BLaER1 treated with 17β-estradiol and CSF1 and Interleukin-3, amounts not matched to agents 10 nM and 100 nM (cell line): ENCODE measurements around the gene LMLN.
"Not testable (repeated sequence)": the region's sequence is repeated elsewhere in the genome, so short reads cannot be mapped to it uniquely, and the experiment has no call there.

ENCODE experiments used
- H3K27ac ChIP-seq, 11 experiments: shearing (Covaris generic); formaldehyde crosslinking; 2 replicates each; pipeline ENCODE4 v1.8.1; 2022
- H3K27me3 ChIP-seq, 11 experiments: shearing (Covaris generic); formaldehyde crosslinking; 2 replicates each; pipeline ENCODE4 v1.8.1; 2022
- H3K36me3 ChIP-seq, 11 experiments: shearing (Covaris generic); formaldehyde crosslinking; 2 replicates each; pipeline ENCODE4 v1.8.1; 2022
- H3K4me1 ChIP-seq, 10 experiments: shearing (Covaris generic); formaldehyde crosslinking; 2 replicates each; pipeline ENCODE4 v1.8.1; 2022
- H3K4me2 ChIP-seq, 11 experiments: shearing (Covaris generic); formaldehyde crosslinking; 2 replicates each; pipeline ENCODE4 v1.8.1; 2022
- H3K4me3 ChIP-seq, 10 experiments: shearing (Covaris generic); formaldehyde crosslinking; 2 replicates each; pipeline ENCODE4 v1.8.1; 2022
- H3K9ac ChIP-seq, 11 experiments: shearing (Covaris generic); formaldehyde crosslinking; 2 replicates each; pipeline ENCODE4 v1.8.1; 2022
- H3K9me3 ChIP-seq, 11 experiments: shearing (Covaris generic); formaldehyde crosslinking; replicated peaks in 1 of 11; 2 replicates each; pipeline ENCODE4 v1.8.1; 2022
- H4K20me1 ChIP-seq, 11 experiments: shearing (Covaris generic); formaldehyde crosslinking; 2 replicates each; pipeline ENCODE4 v1.8.1; 2022
- Cebpa-rat ChIP-seq, 11 experiments: shearing (Covaris generic); IDR thresholded peaks; 2 replicates each; pipeline ENCODE4 v1.8.1; 2022

LMLN gene

DNA sequence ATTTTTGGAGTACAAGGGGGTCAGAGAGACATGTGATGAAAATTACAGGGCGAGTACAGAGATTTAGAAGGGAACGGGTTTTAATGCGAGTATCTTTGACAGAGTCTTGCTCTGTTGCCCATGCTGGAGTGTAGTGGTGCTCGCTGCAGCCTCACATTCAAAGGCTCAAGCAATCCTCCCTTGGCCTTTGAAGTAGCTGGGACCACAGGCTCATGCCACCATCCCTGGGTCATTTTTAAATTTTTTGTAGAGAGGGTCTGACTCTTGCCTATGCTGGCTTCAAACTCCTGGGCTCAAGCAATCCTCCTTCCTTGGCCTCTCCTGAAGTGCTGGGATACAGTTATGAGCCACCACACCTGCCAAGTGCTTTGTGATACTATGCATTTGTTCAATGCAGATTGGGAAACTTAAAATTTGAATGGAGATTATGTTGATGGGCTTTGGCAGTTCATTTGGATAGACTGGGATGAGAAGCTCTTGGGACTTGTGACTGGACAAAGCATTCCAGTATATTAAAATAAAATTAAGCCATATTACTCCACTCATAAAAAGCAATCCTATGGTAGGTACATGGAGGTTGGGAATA lies 4.0 kb upstream of the LMLN start:
- peak overlapping the region in 3 of 11 experiments; percentile 31 to 95 (median 81); a peak in 1 of 22 replicates for H3K4me2 ChIP-seq
- H3K27ac ChIP-seq: no peak overlapping the region
- peaks cover 60 to 68% (median 65%) of the 10 kb centered on the region in 11 experiments for H3K36me3 ChIP-seq
- H3K4me3 ChIP-seq: no peak overlapping the region
- peaks cover 48 to 93% (median 75%) of the 10 kb centered on the region in 10 experiments for H3K4me1 ChIP-seq
- H3K27me3 ChIP-seq: no peaks in the 10 kb centered on the region
- H3K9ac ChIP-seq: 0 out of 22 replicates have a peak overlapping the region, but pooled peaks of 1 of the 11 experiments have one; percentile 36
- peaks cover 56 to 69% (median 64%) of the 10 kb centered on the region in 11 experiments for H4K20me1 ChIP-seq
- TF ChIP-seq Cebpa-rat (IDR thresholded peaks at IDR 0.05): no peak
- no peaks in the 10 kb centered on the region for H3K9me3 ChIP-seq

DNA sequence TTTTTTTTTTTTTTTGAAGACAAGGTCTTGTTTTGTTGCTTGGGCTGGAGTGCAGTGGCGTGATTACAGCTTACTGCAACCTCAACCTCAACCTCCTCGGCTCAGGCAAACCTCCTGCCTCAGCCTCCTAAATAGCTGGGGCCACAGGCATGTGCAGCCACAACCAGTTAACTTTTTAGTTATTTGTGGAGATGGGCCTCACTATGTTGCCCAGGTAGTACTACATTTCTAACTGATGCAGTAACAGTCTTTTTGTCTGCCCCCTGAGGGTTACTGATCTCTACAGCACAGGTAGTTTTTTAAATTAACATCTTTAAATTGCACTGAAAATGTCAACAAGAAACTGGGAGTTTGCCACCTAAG lies 3.4 kb upstream of the LMLN start:
- Histone ChIP-seq H3K9me3 (no peaks in the 10 kb centered on the region), H4K20me1 (peaks cover 50 to 64% (median 58%) of the 10 kb centered on the region in 11 experiments), H3K4me2 (peak overlapping the region in 9 of 11 experiments; percentile 0 to 95 (median 27); a peak in 10 of 22 replicates), H3K4me3 (no peak overlapping the region), H3K36me3 (peaks cover 54 to 62% (median 59%) of the 10 kb centered on the region in 11 experiments), H3K27me3 (no peaks in the 10 kb centered on the region), H3K9ac (no peak overlapping the region; a peak in 1 of 22 replicates), H3K4me1 (peaks cover 47 to 93% (median 75%) of the 10 kb centered on the region in 10 experiments), H3K27ac (peak overlapping the region in 3 of 11 experiments; percentile 13 to 22 (median 16); a peak in 2 of 22 replicates)
- no peak for TF ChIP-seq Cebpa-rat (IDR thresholded peaks at IDR 0.05)

DNA sequence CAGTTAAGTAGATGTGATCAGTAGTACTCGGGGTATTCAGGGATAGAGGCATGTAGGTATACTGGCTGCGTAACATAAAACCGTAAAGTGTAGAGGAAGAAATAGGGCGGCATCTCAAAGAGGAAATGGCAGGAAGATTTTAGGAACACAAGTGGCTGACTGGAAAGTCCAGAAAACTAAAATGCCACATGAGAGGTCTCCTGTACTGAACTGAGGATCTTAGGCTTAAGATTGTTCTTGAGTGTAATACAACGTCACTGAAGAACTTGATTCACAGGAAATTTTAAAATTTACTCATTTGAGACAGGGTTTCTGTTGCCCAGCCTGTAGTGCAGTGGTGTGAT lies 2.3 kb upstream of the LMLN start:
- H3K4me2 ChIP-seq: peak overlapping the region in 4 of 11 experiments; percentile 31 to 95 (median 84); a peak in 6 of 22 replicates
- H3K27me3 ChIP-seq: no peaks in the 10 kb centered on the region
- H3K27ac ChIP-seq: peak overlapping the region in 4 of 11 experiments; percentile 3 to 30 (median 14); a peak in 4 of 22 replicates

DNA sequence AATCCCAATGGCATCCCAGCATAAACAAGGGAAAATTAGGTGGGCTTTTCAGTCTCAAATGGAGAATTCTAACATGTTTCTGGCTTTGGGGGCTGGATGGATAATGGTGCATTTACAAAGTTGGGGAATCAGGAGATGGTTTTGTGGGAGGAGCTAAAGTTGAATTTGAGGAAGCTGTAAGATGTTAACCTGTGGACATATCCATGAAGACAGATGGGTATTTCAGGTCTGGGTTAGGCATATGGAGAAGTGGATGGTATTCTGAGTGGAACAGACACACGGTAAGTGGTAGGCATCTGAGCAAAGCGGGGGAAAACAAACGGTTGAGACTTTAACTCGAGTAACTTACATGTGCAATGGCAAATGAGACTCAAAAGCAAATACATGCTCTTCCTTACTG lies 1.7 kb upstream of the LMLN start:
- Histone ChIP-seq H3K27ac (peak overlapping the region in 2 of 11 experiments; percentile 11 to 30; a peak in 1 of 22 replicates), H3K4me2 (peak overlapping the region in 4 of 11 experiments; percentile 81 to 95 (median 92); a peak in 6 of 22 replicates), H3K9me3 (no peaks in the 10 kb centered on the region), H3K27me3 (no peaks in the 10 kb centered on the region), H3K4me1 (peaks cover 30 to 80% (median 60%) of the 10 kb centered on the region in 10 experiments), H3K9ac (no peak overlapping the region), H4K20me1 (peaks cover 32 to 46% (median 40%) of the 10 kb centered on the region in 11 experiments), H3K4me3 (no peak overlapping the region), H3K36me3 (peaks cover 37 to 44% (median 41%) of the 10 kb centered on the region in 11 experiments)
- TF ChIP-seq Cebpa-rat (IDR thresholded peaks at IDR 0.05): no peak

More for the DNA sequence above, 2.3 kb upstream of the LMLN start:
- Histone ChIP-seq H3K9me3 (no peaks in the 10 kb centered on the region), H4K20me1 (peaks cover 38 to 52% (median 46%) of the 10 kb centered on the region in 11 experiments), H3K4me1 (peaks cover 36 to 86% (median 66%) of the 10 kb centered on the region in 10 experiments), H3K4me3 (no peak overlapping the region), H3K36me3 (peaks cover 42 to 50% (median 47%) of the 10 kb centered on the region in 11 experiments), H3K9ac (no peak overlapping the region; a peak in 1 of 22 replicates)
- TF ChIP-seq Cebpa-rat (IDR thresholded peaks at IDR 0.05): no peak

DNA sequence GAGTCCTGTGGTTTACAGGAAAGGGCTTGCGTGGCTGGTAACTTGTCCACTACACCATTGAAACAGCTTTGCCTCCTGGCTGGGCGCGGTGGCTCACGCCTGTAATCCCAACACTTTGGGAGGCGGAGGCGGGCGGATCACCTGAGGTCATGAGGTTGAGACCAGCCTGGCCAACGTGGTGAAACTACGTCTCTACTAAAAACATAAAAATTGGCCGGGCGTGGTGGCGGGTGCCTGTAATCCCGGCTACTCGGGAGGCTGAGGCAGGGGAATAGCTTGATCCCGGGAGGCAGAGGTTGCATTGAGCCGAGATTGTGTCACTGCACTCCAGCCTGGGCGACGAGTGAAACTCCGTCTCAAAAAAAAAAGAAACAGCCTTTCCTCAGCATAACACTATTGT lies 1.2 kb upstream of the LMLN start:
- peak overlapping the region; percentile 81 to 96 (median 92); a peak in 18 of 22 replicates for H3K4me2 ChIP-seq
- H3K27me3 ChIP-seq, H3K9ac ChIP-seq, H3K9me3 ChIP-seq: not testable (repeated sequence)
- peaks cover 27 to 41% (median 35%) of the 10 kb centered on the region in 11 experiments for H4K20me1 ChIP-seq
- H3K4me1 ChIP-seq: peaks cover 25 to 75% (median 56%) of the 10 kb centered on the region in 10 experiments
- peaks cover 32 to 39% (median 36%) of the 10 kb centered on the region in 11 experiments for H3K36me3 ChIP-seq
- H3K4me3 ChIP-seq: peak overlapping the region in 2 of 10 experiments; percentile 71 to 78; a peak in 3 of 20 replicates
- peak overlapping the region in 1 of 11 experiments; percentile 60; a peak in 3 of 22 replicates for H3K27ac ChIP-seq

DNA sequence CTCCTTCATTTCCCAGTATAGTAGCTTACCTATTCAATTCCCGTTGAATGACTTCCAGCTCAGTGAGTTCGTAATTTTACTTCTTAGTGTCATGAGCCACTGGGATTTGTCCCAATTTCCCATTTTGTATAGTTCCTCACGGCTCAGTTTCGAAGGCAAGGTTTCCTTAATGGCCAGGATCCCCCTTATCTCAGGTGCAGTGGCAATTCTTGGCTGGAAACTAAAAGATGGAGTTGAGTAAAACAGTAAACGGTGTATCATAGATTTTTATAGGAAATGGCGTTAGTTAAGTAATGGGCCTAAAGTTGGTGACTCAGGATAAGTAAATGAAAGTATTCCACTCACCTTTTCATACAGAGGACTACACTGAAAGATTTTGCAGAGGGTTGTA lies 522 bp upstream of the LMLN start:
- peak overlapping the region; percentile 66 to 92 (median 77) for H3K4me3 ChIP-seq
- H4K20me1 ChIP-seq: peaks cover 21 to 35% (median 29%) of the 10 kb centered on the region in 11 experiments
- H3K4me1 ChIP-seq: peaks cover 22 to 69% (median 51%) of the 10 kb centered on the region in 10 experiments
- H3K4me2 ChIP-seq: peak overlapping the region; percentile 81 to 96 (median 92)
- peaks cover 25 to 33% (median 30%) of the 10 kb centered on the region in 11 experiments for H3K36me3 ChIP-seq
- H3K9ac ChIP-seq: peak overlapping the region in 10 of 11 experiments; percentile 57 to 83 (median 78); a peak in 18 of 22 replicates
- no peaks in the 10 kb centered on the region for H3K27me3 ChIP-seq
- no peak for TF ChIP-seq Cebpa-rat (IDR thresholded peaks at IDR 0.05)
- peak overlapping the region in 10 of 11 experiments; percentile 4 to 71 (median 46); a peak in 17 of 22 replicates for H3K27ac ChIP-seq
- H3K9me3 ChIP-seq: no peaks in the 10 kb centered on the region

DNA sequence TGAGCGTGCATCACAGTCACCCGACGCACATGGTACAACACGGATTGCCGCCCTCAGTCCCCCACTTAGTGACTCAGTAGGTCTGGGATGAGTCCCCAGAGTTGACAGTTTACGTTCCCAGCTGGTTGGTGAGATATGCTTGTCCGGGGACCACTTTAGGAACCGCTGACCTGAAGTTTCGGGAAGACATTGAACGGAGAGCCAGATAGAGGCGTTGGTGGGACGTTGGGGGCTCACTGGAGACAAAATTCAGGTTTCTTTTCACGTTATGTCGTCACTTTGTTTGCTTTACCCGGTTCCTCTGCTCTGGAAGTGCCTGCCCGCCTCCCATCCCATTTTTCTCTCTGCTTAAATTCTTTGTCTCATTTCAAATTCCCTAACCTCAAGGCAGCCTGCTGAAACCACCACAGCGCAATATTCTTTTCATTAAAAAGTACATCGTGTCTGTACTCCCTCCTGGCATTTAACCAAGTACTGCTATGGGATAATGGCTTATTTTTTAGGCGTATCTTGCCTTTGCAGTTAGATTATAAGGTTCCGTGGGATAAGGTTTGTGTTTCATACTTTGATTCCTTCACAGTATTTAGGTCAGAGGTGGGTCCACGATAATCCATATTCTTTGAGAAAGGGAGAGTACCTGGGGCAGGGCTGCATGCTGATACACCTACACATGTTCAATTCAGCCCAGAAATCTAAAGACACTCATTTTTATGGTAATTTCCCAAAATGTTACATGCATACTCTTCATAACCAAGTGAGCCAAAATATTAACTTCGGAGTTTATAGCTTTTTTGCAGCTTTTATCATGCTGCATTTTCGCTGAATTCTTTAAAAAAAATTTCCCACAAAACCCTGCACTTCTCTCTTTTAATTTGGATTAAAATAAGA lies 921 bp downstream of the LMLN start:
- Histone ChIP-seq H3K4me3 (peak overlapping the region; percentile 66 to 92 (median 77)), H3K4me2 (peak overlapping the region; percentile 86 to 96 (median 92)), H3K36me3 (peaks cover 11 to 18% (median 16%) of the 10 kb centered on the region in 11 experiments), H3K9me3 (peaks cover 5 to 12% (median 7%) of the 10 kb centered on the region in 11 experiments; a peak in 15 of 22 replicates), H3K9ac (peak overlapping the region; percentile 65 to 83 (median 78)), H3K27ac (peak overlapping the region; percentile 28 to 71 (median 60); a peak in 19 of 22 replicates), H3K4me1 (peaks cover 22 to 54% (median 46%) of the 10 kb centered on the region in 10 experiments), H4K20me1 (peaks cover 7 to 20% (median 15%) of the 10 kb centered on the region in 11 experiments; a peak in 19 of 22 replicates), H3K27me3 (no peaks in the 10 kb centered on the region)
- no peak for TF ChIP-seq Cebpa-rat (IDR thresholded peaks at IDR 0.05)

DNA sequence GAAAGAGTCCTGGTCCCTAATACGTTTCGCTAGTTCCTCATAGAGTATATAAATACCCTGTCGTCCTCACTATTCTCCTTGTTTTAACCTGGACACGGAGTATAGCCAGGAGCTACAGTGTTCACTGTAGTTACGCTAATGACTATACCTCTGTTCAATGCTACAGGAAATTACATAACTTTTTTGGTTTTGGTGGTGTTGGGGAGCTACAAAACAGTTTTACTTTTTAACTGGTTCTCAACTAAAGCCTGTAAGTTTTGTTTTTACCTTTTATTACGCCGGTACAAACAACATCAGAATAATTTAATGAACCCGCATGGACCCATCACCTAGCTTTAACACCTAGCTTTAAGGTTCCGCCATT lies 1.5 kb downstream of the LMLN start:
- Histone ChIP-seq H3K27ac (no peak overlapping the region), H3K4me1 (peaks cover 22 to 48% (median 40%) of the 10 kb centered on the region in 10 experiments), H4K20me1 (peaks cover 1 to 14% (median 8%) of the 10 kb centered on the region in 11 experiments; a peak in 18 of 22 replicates), H3K4me2 (peak overlapping the region; percentile 86 to 96 (median 92); a peak in 19 of 22 replicates), H3K9ac (no peak overlapping the region), H3K9me3 (peaks cover 11 to 18% (median 13%) of the 10 kb centered on the region in 11 experiments), H3K4me3 (no peak overlapping the region), H3K27me3 (no peaks in the 10 kb centered on the region), H3K36me3 (peaks cover 4 to 12% (median 9%) of the 10 kb centered on the region in 11 experiments; a peak in 21 of 22 replicates)
- TF ChIP-seq Cebpa-rat (IDR thresholded peaks at IDR 0.05): no peak
